Sigmoid colon (tissue), 7 donors: Measurements from ENCODE around the gene LTC4S. TPM values are rescaled to one million over a fixed set of nuclear protein-coding genes. Genes with fewer than 3 reads are reported as not detected.

Source experiments
- DNase-seq: peaks from one replicate; pipeline ENCODE4 v3.0.0-alpha.2; 2019
- H3K27ac ChIP-seq, 4 donors: fragments of 200-600 bp; sonication (generic); one replicate each; pipeline ENCODE4 v1.5.1; 2016 to 2019; ENCODE audit warnings: mild to moderate bottlenecking in 1 of 4
- H3K27me3 ChIP-seq, 3 donors: fragments of 200-600 bp; sonication (generic); one replicate each; pipeline ENCODE4 v1.5.1; 2019; ENCODE audit warnings: mild to moderate bottlenecking in 1 of 3
- H3K36me3 ChIP-seq, 4 donors: fragments of 200-600 bp; sonication (generic); one replicate each; pipeline ENCODE4 v1.5.1; 2016 to 2019
- H3K4me1 ChIP-seq, 4 donors: fragments of 200-600 bp; sonication (generic); one replicate each; pipeline ENCODE4 v1.5.1; 2017 to 2019
- H3K4me3 ChIP-seq, 4 donors: fragments of 200-600 bp; sonication (generic); one replicate each; pipeline ENCODE4 v1.5.1; 2017 to 2019; ENCODE audit warnings: mild to moderate bottlenecking in 2 of 4, moderate library complexity in 1 of 4
- H3K9me3 ChIP-seq, 4 donors: fragments of 200-600 bp in 3 of 4; sonication (generic) in 3 of 4; one replicate each; pipeline versions ENCODE4 v1.5.1 to v1.6.1; 2013 to 2019
- EP300 ChIP-seq, 4 donors: sonication (generic); formaldehyde crosslinking; IDR thresholded peaks; one replicate each; pipeline ENCODE4 v1.6.1; 2017; ENCODE audit warnings: antibody characterized with exemption in 4 of 4
- POLR2A ChIP-seq, 2 donors: fragments of 450-650 bp; IDR thresholded peaks; one replicate each; pipeline ENCODE4 v1.6.1; 2016; ENCODE audit warnings: antibody characterized with exemption in 2 of 2, mild to moderate bottlenecking in 2 of 2, moderate library complexity in 2 of 2
- POLR2AphosphoS5 ChIP-seq, 4 donors: sonication (generic); formaldehyde crosslinking; IDR thresholded peaks; one replicate each; pipeline ENCODE4 v1.6.1; 2017; ENCODE audit warnings: antibody characterized with exemption in 4 of 4
- WGBS, 2 donors: extraction: QIAGEN DNeasy Blood & Tissue Kit; methylation state at CpG; one replicate each; pipeline ENCODE4 v1.1.7; 2013; 5-methylcytosine and 5-hydroxymethylcytosine counted together
- intact Hi-C: fragments of 100-400 bp; cut with DNase I; formaldehyde crosslinking; loops from one replicate; pipeline ENCODE4 v1.15.1; 2023
- polyA plus RNA-seq, 3 donors: library from polyadenylated mRNA; stranded (reverse); fragments of 200-250 nt; gene quantifications; one replicate each; pipeline ENCODE4 v1.2.3, GENCODE V29; 2013
- total RNA-seq, 4 donors: library from RNA; depleted of rRNA; stranded (reverse); fragments of >200 nt; gene quantifications; one replicate each; pipeline ENCODE4 v1.1.0, GENCODE V29; 2016
- TF ChIP-seq, protein P1 (sequence below), 4 experiments: fragments of 450-650 bp in 3 of 4; fragments of 200-600 bp in 1 of 4; IDR thresholded peaks; one replicate each; pipeline ENCODE4 v1.5.1; 2016 to 2019; ENCODE audit warnings: antibody characterized with exemption in 4 of 4, mild to moderate bottlenecking in 3 of 4, moderate library complexity in 2 of 4
- donor health status: healthy with polysubstance abuse.
- donor health status: Bipolar disorder and iron deficiency.
- donor health status: healthy.

Gene LTC4S
- total and polyA plus RNA-seq, 7 donors, result 1.5 to 6.1 (median 4.3) TPM; not detected in 1

DNA sequence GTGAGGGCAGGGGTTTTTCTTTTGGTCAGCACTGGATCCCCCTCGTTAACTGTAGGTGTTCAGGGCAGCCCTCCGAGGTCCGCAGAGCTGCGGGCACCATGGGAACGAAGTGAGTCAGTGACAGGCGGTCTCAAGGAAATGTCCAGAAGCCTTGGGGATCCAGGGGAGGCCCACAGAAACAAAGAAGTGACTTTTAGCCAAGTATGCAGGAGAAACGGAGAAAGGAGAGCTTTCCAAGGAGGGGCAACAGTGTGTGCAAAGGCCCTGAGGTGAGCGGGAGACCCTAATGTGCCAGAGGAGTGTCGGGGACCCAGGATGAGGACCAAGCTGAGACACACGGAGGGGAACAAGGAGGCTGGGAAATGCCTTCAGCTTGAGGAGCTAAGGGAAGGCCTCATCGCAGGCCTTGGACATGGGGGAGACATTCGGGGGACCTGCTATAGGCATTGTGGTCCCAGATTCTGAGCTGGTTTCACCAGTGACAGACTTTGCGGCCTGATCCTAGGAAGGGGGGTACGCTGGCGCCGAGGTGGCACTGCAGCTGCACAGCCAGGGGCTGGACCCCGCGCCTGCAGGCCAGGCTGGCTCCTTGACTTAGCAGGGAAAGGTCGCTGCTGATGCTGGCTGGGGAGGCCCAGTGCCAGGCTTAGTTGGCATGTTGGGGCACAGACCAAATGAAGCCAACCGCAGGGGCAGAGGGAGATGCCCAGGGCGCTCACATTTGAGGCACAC is 3.3 kb downstream of the LTC4S start:
- H3K4me1 ChIP-seq, result peaks cover 0 to 46% (median 40%) of the 10 kb centered on the region in 4 donors
- 83 to 90% methylated on average over 21 of the region's 21 CpGs for WGBS, 2 donors
- intact Hi-C loops, result loop anchor here (5.0 kb wide), 1 partner anchor 120 kb away; no protein-coding TSS in a partner anchor
- peaks cover 30 to 44% (median 35%) of the 10 kb centered on the region in 4 donors for H3K36me3 ChIP-seq
- H3K27ac ChIP-seq, result peak overlapping the region; percentile 82 to 87 (median 84)
- TF ChIP-seq, protein P1, sequence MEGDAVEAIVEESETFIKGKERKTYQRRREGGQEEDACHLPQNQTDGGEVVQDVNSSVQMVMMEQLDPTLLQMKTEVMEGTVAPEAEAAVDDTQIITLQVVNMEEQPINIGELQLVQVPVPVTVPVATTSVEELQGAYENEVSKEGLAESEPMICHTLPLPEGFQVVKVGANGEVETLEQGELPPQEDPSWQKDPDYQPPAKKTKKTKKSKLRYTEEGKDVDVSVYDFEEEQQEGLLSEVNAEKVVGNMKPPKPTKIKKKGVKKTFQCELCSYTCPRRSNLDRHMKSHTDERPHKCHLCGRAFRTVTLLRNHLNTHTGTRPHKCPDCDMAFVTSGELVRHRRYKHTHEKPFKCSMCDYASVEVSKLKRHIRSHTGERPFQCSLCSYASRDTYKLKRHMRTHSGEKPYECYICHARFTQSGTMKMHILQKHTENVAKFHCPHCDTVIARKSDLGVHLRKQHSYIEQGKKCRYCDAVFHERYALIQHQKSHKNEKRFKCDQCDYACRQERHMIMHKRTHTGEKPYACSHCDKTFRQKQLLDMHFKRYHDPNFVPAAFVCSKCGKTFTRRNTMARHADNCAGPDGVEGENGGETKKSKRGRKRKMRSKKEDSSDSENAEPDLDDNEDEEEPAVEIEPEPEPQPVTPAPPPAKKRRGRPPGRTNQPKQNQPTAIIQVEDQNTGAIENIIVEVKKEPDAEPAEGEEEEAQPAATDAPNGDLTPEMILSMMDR (IDR thresholded peaks at IDR 0.05), result no peak
- TF ChIP-seq EP300 (IDR thresholded peaks at IDR 0.05) (no peak), POLR2A (IDR thresholded peaks at IDR 0.05) (no peak)
- no peaks in the 10 kb centered on the region for H3K27me3 ChIP-seq
- H3K4me3 ChIP-seq, result peak overlapping the region in 3 of 4 donors; percentile 62 to 67 (median 64)
- no peaks in the 10 kb centered on the region for H3K9me3 ChIP-seq
- peak; percentile 64 for DNase-seq

DNA sequence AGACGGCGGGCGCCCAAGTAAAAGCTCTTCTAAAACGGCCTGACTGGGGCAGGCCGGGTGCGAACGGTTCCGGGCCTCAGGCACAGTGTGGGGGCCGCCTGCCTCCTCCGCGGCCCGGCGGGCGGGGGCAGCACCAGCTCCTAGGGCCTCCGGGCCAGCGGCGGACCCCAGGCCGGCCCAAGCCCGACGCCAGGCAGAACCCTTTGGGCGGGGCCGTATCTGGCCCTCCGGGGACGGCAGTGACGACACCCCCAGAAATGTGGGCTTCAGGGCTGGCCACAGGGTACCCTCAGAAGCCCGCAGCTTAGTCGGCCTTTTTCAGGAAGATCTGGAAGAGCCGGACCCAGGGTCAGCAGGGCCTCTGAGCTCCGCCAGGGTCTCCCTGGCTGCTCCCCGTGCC is 4.0 kb downstream of the LTC4S start:
- no peaks in the 10 kb centered on the region for H3K9me3 ChIP-seq
- H3K36me3 ChIP-seq, result peaks cover 30 to 44% (median 35%) of the 10 kb centered on the region in 4 donors
- intact Hi-C loops, result loop anchor here (5.0 kb wide), 1 partner anchor 120 kb away; no protein-coding TSS in a partner anchor
- 94 to 96% methylated on average over 30 of the region's 30 CpGs for WGBS, 2 donors
- no peak overlapping the region for H3K27ac ChIP-seq
- peak; percentile 60 for DNase-seq
- no peak overlapping the region for H3K4me3 ChIP-seq
- peaks cover 0 to 53% (median 47%) of the 10 kb centered on the region in 4 donors for H3K4me1 ChIP-seq
- no peak for TF ChIP-seq POLR2AphosphoS5 (IDR thresholded peaks at IDR 0.05)
- H3K27me3 ChIP-seq, result no peaks in the 10 kb centered on the region

DNA sequence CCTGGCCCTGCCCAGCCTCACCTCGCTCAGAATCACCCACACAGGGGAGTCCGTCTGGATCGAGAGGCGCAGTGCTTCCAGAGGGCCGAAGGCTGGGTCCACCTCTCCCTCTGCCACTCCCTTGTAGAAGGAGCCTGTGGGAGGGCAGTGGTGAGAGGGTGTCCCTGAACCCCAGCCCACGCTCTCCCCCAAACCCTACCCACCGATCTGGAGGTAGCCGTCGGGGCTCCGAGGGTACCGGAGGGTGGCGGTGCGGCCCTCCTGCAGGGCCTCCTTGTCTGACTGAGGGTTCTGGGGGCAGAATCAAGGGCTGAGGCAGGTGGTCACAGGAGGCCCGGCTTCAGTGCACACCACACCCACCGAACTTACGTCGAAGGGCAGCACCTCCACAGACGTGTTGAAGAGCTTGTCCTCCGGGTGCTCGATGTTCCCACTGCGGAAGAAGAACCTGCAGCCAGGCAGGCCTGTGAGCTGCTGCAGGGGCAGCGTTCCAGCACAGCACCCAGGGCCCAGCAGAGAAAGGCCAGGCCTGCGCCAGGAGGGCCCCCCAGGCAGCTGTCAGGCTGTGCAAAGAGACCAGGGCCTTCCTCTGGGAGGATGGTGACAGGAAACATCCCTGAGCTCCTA is 4.5 kb downstream of the LTC4S start:
- Histone ChIP-seq H3K4me1 (peaks cover 0 to 55% (median 50%) of the 10 kb centered on the region in 4 donors), H3K4me3 (no peak overlapping the region), H3K27me3 (no peaks in the 10 kb centered on the region), H3K36me3 (peaks cover 30 to 44% (median 35%) of the 10 kb centered on the region in 4 donors), H3K27ac (no peak overlapping the region), H3K9me3 (no peaks in the 10 kb centered on the region)
- peak; percentile 58 for DNase-seq
- intact Hi-C loops, result loop anchor here (5.0 kb wide), 1 partner anchor 121 kb away; no protein-coding TSS in a partner anchor
- 95 to 96% methylated on average over 23 of the region's 23 CpGs for WGBS, 2 donors
- no peak for TF ChIP-seq POLR2AphosphoS5 (IDR thresholded peaks at IDR 0.05)

GRCh38 chr5:179798771-179799643 is 5.2 kb downstream of the LTC4S start:
- peak; percentile 63 for DNase-seq
- Histone ChIP-seq H3K36me3 (peaks cover 30 to 44% (median 35%) of the 10 kb centered on the region in 4 donors), H3K4me3 (no peak overlapping the region), H3K4me1 (peaks cover 0 to 55% (median 50%) of the 10 kb centered on the region in 4 donors), H3K27me3 (no peaks in the 10 kb centered on the region), H3K9me3 (no peaks in the 10 kb centered on the region), H3K27ac (no peak overlapping the region)
- intact Hi-C loops, result loop anchor here (5.0 kb wide), 1 partner anchor 122 kb away; no protein-coding TSS in a partner anchor
- 95 to 96% methylated on average over 36 of the region's 36 CpGs for WGBS, 2 donors
- TF ChIP-seq POLR2AphosphoS5 (IDR thresholded peaks at IDR 0.05) (no peak), POLR2A (IDR thresholded peaks at IDR 0.05) (no peak), EP300 (IDR thresholded peaks at IDR 0.05) (no peak)
- TF ChIP-seq, protein P1 (IDR thresholded peaks at IDR 0.05), result no peak

DNA sequence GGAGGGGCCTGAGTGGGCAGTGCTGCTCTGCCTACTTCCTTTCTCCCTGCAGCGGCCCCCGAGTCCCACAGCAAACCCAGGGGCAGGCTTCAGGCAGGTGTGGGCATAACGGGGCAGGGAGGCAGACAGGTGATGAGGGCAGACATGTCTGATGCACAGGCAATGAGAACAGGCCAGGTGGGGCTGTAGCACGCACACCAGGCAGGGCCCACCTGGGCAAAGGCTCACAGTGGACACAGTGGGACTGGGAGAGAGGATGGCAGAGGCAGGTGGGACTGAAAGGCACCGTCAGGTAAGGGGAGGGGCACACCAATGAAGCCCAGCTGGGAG is 5.8 kb downstream of the LTC4S start:
- H3K4me1 ChIP-seq, result peaks cover 0 to 56% (median 52%) of the 10 kb centered on the region in 4 donors
- H3K9me3 ChIP-seq, result no peaks in the 10 kb centered on the region
- peak; percentile 61 for DNase-seq
- no peak for TF ChIP-seq POLR2A (IDR thresholded peaks at IDR 0.05)
- no peak for TF ChIP-seq EP300 (IDR thresholded peaks at IDR 0.05)
- H3K27me3 ChIP-seq, result no peaks in the 10 kb centered on the region
- peaks cover 30 to 44% (median 35%) of the 10 kb centered on the region in 4 donors for H3K36me3 ChIP-seq
- WGBS, 2 donors, result 84 to 86% methylated on average over 5 of the region's 5 CpGs
- no peak overlapping the region for H3K27ac ChIP-seq
- intact Hi-C loops, result loop anchor here (5.0 kb wide), 1 partner anchor 122 kb away; no protein-coding TSS in a partner anchor
- no peak overlapping the region for H3K4me3 ChIP-seq
